ENCODE measurements around the gene ALKBH3.

The ALKBH3 gene

GRCh38 chr11:43923406-43924111, 42.9 kb downstream of the ALKBH3 start:
- DNase-seq = no peak

DNA sequence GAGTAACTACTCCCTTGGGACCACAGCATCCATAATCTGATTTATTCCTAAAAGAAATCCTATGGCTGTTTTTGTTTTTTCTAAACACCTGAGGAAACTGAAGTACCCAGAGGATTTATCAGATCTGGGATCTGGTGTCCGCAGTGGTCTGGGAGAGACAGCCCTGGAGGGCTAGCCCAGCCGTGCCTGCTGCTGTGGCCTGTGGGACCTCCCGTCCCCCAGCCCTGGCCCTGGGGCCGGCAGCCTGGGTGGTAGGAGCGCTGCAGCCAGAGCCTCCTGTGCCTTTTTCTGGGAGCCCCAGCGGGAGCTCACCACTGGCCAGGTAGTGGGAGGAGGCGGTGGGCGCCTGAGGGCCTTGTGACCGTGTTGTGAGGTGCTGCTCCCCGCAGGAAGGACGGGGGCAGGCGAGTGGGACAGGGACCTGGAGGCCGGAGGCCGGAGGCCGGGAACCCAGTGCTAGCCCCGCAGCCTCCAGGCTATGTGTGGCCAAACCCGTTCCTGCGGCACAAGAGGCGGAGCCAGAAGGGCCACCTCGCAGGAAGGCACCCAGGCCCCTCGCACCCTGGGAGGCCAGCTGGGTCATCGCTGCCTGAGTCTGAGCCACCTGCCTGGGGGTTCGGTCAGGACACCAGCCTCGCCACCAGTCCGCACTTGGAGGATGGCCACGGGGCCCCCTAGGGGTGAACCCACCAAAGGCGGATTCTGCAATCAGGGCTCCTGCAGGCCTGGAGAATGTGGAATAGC, 43.7 kb downstream of the ALKBH3 start:
- no peak for DNase-seq

- DNase-seq = no peak
These were observed 44.7 kb downstream of the ALKBH3 start for GRCh38 chr11:43925063-43925931.

DNA sequence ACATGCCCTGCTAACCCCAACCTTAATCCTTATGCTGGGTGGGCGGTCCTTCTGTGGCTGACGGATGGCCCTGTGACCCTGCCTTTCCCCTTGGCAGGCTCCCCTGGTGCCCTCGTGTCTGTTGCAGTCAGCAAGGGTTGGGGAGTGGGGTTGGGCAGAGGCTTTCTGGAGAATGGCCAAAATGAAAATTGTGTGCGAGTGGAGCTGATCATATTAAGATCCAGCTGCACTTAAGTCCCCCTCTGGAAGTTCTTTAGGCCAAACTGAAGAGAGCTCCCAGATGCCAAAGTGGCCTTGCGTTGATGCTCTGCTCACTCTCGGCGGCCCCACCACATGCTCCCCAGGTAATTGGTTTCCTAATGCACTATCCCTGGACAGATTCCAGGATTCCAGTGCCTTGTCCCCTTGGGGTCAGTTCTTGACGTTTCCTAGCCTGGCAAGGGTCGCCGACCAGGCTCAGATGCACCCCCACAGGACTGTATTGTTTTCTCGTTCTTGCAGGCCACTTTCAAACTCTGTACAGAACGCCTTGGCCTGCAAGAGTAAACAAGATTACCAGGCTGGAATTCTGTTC, 45.4 kb downstream of the ALKBH3 start:
- no peak for DNase-seq

DNA sequence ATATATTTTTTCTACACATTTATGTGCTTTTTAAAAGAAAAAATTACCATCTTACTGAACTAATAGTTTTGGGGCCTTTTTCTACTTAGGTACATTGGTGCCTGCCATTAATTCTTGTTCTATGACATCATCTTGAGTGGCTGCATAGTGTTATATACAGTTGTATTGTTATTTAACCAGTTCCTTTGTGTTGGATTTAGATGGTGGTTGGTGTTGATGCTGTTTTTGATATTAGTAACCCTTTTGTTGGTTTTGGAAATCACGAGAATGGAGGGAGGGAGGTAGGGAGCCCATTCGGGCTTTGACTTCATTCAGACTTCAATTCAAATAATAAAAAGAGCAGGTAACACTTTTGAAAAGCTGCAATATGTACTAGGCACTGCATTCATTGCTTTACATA, 46.4 kb downstream of the ALKBH3 start:
- no peak for DNase-seq

- no peak for DNase-seq
These were observed 47.5 kb downstream of the ALKBH3 start for GRCh38 chr11:43927925-43928707.

GRCh38 chr11:43928721-43929120, 48.1 kb downstream of the ALKBH3 start:
- no peak for DNase-seq

DNA sequence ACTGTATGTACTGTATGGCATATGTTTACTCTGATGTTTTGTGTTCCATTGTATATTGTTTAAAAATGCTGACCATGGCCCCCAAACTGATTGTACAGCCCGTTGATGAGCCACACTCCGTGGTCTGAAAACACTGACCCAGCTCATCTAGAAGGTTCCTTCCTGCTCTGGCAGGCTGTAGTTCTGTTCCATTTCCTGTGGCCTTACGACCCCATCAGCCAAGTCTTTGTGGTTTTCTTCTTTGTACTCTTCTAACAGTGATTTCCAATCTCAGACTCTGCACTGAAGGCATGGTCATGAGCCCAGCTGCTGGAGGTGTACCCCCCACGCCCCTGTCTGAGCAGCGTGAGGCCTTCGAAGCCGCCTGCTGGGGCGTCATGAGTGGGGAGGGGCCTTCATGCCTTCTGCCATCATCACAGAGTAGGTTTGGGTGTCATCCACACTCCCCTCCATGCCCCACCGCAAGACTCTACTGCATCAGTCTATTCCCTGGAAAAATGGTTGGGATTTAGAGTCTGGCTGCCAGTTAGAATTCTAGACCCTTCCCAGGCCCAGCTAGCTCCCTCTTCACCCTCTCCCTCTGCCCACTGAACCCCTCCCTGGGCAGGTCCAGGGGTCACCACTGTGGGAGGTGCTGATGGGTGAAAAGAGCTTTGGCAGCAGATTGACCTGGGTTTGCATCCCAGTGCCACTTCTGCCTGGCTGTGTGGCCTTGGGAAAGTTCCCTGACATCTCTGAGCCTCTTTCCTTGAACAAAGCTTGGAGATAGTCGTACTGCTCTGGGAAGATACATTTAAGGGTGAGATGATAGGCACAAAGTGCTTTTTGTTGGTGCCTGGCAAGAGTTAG, 50.5 kb downstream of the ALKBH3 start:
- no peak for DNase-seq

- no peak for DNase-seq
These were observed 51.0 kb downstream of the ALKBH3 start for GRCh38 chr11:43931717-43932039.

DNA sequence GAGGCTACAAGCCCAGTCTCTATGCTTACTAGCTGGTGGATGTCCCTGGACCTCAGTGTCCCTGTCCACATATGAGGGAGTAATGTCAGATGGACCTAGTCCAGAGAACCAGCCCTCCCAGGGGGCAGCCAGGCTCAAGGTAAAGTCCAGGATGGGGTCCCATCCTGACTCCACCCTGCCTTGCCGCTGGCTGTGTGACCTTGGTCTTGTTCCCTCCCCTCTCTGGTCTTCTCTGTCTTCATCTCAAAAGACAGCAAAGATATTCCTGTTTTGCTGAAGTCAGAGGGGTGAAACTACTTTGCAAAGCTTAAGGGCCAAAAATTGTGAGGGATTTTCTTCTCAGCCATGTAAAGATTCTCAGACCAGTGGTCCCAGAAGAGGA, 52.6 kb downstream of the ALKBH3 start:
- no peak for DNase-seq

DNA sequence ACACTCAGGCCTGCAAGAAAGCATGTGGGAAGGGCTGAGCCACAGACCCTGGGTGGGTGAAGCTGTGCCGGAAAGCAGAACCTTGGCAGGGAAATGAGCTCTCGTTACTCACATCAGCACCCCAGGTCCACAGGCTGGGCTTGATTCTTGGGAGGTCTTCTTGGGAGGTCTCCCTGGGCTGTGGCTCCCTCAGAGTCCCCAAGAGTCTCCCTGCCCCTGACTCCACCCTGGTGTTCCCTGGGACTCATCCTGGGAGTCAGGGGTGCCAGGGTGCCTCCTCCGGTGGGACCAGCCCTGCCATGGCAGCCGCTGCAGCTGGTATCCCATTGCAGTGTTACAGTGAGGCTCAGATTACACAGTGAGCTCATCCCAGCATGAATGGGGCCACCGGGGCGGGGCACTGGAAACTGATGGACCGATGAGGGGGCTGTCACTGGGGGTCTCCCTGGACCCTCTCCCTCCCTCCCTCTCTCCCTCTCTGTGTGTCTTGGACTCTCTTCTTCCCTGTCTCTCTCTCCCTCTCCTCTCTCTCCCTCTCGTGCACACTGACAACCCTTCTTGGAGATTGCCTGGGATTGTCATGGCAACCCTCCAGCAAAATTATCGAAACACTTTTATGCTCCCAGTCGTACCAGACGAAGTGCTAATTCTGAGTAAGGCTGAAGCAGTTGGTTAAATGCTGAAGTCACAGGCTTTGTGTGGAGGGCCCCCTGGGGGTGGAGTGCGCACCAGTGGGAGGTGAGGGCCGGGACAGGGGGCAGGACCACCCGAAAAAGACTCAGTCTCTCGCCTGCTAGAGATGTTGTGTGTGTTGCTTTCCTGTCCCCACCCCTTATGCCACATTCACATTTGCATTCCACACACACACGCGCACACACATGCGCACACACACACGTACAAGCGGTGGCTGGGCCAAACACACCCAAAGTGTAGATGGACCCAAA, 53.2 kb downstream of the ALKBH3 start:
- peak; percentile 44 for DNase-seq

- no peak for DNase-seq
These were observed 54.2 kb downstream of the ALKBH3 start for GRCh38 chr11:43934601-43935423.

DNA sequence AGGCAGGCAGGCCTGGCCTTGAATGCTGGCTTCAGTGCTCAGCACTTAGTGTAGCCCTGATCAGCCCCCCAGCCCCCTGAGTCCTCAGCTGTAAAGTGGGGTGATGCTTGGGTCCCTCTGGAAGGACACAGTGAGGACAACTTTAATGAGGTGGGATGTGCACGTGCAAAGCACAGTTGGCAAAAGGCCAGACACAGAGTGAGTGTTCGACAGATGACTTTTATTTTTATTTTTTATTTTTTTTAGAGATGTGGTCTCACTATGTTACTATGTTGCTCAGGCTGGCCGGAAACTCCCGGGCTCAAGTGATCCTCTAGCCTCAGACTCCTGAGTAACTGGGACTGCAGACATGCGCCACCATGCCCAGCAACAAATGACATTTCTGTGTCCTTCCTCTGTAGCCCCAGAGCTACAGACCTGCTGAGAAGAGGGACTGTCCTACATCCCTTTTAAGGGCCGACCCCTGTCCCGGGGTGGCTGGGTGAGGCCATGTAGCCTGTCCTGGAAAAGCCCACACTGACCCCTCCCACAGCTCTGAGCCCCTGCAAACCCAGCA, 54.9 kb downstream of the ALKBH3 start:
- DNase-seq = no peak

DNA sequence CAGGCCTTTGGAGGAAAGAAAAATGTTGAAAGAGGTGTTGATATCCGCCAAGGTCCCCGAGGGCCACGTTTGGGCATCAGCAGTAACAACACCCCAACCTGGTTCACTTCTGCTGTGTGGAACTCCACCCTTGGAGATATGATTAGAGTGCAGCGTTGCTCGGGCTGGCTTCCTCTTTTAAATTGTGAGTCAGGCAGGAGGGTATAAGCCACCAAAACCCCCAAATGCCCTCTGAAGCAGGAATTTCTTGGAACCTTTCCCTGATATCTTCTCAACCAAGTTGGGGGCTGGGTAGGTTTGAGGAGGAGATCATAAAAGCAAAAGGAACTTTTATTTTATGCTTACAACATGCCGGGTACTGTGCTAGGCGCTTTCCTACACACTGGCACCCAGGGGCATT, 55.4 kb downstream of the ALKBH3 start:
- DNase-seq = no peak

- DNase-seq = no peak
These were observed 57.1 kb downstream of the ALKBH3 start for GRCh38 chr11:43937434-43938411.

DNA sequence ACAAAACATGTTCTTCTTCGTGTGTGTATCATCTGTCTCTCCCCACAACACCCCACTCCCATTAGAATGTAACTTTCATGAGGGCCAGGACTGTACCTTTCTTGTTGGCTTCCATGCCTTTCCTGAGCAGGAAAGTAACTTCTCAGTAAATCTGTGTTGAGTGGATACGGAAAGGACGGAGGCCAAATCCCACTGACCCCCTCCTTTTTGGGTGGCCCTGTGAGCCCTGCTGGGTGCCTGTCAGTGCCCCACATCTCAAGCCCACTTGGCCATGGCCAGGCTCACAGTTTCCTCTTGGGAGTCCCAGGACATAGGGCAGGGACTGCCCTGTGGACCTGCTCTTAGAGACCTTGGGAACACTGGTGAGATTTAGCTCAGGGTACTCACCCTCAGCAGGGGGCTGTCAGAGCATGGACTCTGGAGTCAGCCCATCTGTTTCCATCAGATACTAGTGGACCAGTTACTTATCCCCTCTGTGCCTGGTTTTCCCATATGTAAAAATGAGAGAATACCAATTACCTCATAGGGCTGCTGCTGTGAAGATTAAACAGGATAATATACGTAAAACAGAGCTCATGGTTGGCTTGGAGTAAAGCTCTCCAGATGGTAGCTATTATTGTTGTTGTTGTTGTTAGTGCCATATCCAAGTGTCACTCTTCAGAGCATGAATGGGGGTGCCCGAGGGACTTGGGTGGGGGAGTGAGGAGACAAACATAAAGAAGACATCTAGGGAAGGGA, 60.8 kb downstream of the ALKBH3 start:
- DNase-seq = no peak

All from NCI-H1092 (cell line).